HG03060 (cell line): ENCODE results near the gene VRK3.

Experiments used
- ATAC-seq: cut with Tn5 transposase; IDR thresholded peaks from one replicate; pipeline ENCODE4 v1.9.1; 2021; ENCODE audit warnings: low read depth, moderate number of reproducible peaks; ENCODE audit not compliant: unreplicated experiment

VRK3 gene

GRCh38 chr19:49936549-49936948 lies 88.6 kb downstream of the VRK3 start:
- no peak for ATAC-seq

GRCh38 chr19:49933643-49934042 lies 91.5 kb downstream of the VRK3 start:
- no peak for ATAC-seq

GRCh38 chr19:49932731-49933131 lies 92.4 kb downstream of the VRK3 start:
- ATAC-seq, result no peak

GRCh38 chr19:49932041-49932451 lies 93.1 kb downstream of the VRK3 start:
- ATAC-seq, result no peak

GRCh38 chr19:49931293-49932040 lies 93.7 kb downstream of the VRK3 start:
- no peak for ATAC-seq

- no peak for ATAC-seq
Observed at GRCh38 chr19:49930483-49931011, 94.6 kb downstream of the VRK3 start.

GRCh38 chr19:49929611-49930482 lies 95.3 kb downstream of the VRK3 start:
- ATAC-seq, result peak; percentile 68

- peak; percentile 22 for ATAC-seq
Observed at GRCh38 chr19:49929121-49929610, 96.0 kb downstream of the VRK3 start, which contains the start of the genes ATF5 and NUP62. Gene ATF5, plus strand, starts transcription at chr19:49929205. Its CDS starts 1,646 bp downstream, at chr19:49930851. Gene NUP62, minus strand, starts transcription at chr19:49929504. Its CDS starts 19,697 bp downstream, at chr19:49909807.

- ATAC-seq, result no peak
Observed at GRCh38 chr19:49927526-49928264, 97.5 kb downstream of the VRK3 start.

GRCh38 chr19:49926515-49926914 lies 98.7 kb downstream of the VRK3 start:
- ATAC-seq, result no peak
